LNCaP clone FGC (cell line): ENCODE results near the gene ADIPOR1.
"Not testable (repeated sequence)": the region's sequence is repeated elsewhere in the genome, so short reads cannot be mapped to it uniquely, and the experiment has no call there.

Experiments
- DNase-seq: peaks from one replicate; pipeline ENCODE4 v3.0.0-alpha.2; 2011; ENCODE audit warnings: low read depth
- H3K4me3 ChIP-seq: 2 replicates; pipeline ENCODE4 v1.5.1; 2011; ENCODE audit warnings: mild to moderate bottlenecking, low read depth, low read length, control low read depth
- TF ChIP-seq, protein P1 (sequence below): IDR thresholded peaks from 2 replicates; pipeline ENCODE4 v1.5.1; 2012; ENCODE audit warnings: mild to moderate bottlenecking; ENCODE audit not compliant: control insufficient read depth, insufficient read depth; ENCODE audit errors: extremely low read depth

Gene ADIPOR1

DNA sequence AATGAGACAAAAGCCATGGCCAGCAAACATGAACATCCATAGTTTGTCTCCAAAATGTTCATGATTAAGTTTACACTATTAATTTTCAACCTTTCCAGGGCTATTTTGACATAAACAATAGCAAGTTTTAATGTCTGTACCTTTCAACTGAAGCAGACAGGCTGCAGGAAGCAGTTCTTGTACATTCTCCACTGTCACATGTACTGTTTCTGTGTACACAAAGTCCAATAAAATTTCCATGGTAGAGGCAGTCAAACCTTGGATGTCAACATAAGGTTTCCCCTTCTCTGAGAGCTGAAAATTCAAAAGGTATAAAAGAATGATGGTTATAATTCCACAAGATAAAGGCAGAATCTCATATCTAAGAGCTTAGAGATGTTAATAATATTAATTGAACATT is 38.5 kb downstream of the ADIPOR1 start:
- no peak overlapping the region for H3K4me3 ChIP-seq
- peak; percentile 54 for DNase-seq
- TF ChIP-seq, protein P1, sequence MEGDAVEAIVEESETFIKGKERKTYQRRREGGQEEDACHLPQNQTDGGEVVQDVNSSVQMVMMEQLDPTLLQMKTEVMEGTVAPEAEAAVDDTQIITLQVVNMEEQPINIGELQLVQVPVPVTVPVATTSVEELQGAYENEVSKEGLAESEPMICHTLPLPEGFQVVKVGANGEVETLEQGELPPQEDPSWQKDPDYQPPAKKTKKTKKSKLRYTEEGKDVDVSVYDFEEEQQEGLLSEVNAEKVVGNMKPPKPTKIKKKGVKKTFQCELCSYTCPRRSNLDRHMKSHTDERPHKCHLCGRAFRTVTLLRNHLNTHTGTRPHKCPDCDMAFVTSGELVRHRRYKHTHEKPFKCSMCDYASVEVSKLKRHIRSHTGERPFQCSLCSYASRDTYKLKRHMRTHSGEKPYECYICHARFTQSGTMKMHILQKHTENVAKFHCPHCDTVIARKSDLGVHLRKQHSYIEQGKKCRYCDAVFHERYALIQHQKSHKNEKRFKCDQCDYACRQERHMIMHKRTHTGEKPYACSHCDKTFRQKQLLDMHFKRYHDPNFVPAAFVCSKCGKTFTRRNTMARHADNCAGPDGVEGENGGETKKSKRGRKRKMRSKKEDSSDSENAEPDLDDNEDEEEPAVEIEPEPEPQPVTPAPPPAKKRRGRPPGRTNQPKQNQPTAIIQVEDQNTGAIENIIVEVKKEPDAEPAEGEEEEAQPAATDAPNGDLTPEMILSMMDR, result no peak

DNA sequence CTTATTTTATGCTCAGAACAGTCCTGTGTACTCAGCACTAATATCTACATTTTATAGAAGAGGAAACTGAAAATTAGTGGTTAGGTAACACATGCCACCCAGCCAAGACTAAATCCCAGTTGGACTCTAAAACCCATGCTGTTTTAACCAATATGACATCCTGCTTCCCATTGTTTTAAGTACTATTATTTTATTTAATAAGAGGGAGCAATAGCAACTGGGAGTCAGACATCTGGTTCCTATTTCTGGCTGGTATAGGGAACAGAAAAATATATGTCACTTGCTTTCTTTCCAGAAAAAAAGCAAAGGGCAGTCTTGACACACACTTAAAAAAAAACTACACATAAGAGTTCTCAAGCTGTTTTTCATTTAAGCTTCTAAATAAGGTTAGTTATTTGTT is 43.0 kb downstream of the ADIPOR1 start:
- H3K4me3 ChIP-seq, result no peak overlapping the region
- DNase-seq, result no peak
- TF ChIP-seq, protein P1, result no peak

DNA sequence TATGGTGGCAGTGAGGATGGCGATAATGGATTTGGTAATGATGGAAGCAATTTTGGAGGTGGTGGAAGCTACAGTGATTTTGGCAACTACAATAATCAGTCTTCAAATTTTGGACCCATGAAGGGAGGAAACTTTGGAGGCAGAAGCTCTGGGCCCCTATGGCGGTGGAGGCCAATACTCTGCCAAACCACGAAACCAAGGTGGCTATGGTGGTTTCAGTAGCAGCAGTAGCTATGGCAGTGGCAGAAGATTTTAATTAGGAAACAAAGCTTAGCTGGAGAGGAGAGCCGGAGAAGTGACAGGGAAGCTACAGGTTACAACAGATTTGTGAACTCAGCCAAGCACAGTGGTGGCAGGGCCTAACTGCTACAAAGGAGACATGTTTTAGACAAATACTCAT is 45.6 kb downstream of the ADIPOR1 start:
- H3K4me3 ChIP-seq, DNase-seq: not testable (repeated sequence)

DNA sequence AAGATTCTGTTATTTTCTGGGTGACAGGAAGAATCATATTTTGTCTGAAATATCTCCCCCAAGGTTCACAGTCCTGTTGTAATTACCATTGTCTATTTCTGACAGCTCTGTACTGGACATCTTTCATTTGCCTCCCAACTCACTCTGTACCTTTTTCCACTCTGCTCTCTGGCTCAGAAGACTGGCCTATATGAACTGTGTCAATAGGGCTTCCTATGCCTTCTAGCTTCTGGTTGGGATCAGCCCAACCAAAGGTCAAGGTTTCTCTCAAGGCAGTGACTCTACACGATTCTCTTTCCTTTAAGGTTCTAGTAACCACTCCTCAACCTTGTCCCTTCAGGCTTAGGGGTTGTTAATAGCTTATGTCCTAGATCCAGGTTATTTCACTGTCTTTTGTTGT is 48.6 kb downstream of the ADIPOR1 start:
- TF ChIP-seq, protein P1, result no peak
- H3K4me3 ChIP-seq, result no peak overlapping the region
- no peak for DNase-seq

DNA sequence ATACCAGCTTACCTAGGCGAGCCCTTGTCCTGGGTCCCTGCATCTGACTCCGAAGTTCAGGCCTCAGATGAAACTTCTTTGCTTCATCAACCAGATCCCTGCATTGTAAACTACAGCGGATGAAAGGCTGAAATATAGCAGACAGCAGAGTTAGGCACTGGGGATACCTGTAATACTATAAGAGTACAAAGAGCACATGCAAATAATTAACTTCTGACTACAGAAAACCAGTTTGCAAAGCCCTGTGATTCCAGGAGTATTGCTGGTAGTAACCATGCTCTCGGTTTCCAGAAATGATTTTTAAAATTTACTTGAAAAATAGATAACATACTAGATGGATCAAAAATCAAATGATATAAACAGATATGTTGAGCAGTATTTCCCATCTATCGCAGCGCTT is 49.1 kb downstream of the ADIPOR1 start:
- TF ChIP-seq, protein P1, result no peak
- H3K4me3 ChIP-seq, result no peak overlapping the region
- DNase-seq, result no peak

DNA sequence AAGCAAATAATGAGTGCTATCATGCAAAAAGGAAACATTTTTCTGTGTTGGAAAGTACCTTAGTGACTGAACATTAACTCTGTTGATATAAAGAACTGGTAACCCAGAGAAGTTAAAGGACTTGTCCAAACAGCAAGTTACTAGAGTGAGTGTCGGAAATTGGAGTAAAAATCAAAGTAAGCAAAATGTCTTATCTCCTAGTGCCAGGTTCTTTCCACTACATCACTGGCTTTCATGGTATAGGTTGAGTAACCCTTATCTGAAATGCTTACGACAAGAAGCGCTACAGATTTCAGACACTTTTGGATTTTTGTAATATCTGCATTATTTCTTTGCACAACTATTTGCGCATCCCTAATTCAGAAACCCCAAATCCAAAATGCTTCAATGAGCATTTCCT is 52.8 kb downstream of the ADIPOR1 start:
- TF ChIP-seq, protein P1, result no peak
- no peak for DNase-seq
- no peak overlapping the region for H3K4me3 ChIP-seq

DNA sequence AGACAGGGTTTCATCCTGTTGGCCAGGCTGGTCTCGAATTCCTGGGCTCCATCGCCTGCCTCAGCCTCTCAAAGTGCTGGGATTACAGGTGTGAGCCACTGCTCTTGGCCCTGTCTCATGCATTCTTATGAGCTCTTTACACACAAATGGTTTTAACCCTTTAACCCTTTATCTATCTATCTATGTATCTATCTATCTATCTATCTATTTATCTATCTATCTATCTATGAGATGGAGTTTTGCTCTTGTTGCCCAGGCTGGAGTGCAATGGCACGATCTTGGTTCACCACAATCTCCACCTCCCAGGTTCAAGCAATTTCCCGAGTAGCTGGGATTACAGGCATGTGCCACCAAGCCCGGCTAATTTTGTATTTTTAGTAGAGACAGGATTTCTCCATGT is 54.3 kb downstream of the ADIPOR1 start:
- not testable (repeated sequence) for DNase-seq, H3K4me3 ChIP-seq

DNA sequence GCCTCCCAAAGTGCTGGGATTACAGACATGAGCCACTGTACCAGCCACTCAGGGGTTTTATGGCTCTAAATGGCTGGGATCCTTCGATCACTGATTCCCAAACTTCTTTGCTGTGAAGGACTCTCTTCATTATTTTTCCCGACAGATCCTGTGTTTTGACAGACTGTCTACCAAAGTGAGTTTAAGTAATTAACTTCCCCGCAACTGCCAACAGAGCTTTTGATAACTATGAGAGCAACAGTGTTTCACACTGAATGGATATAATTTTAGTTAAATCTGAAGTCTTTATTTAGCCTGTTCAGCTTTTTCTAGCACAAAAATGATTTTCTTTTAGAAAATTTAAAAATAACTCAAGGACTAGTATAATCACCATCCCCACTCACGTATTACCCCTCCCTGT is 56.6 kb downstream of the ADIPOR1 start:
- no peak overlapping the region for H3K4me3 ChIP-seq
- DNase-seq, result no peak
- TF ChIP-seq, protein P1, result no peak
